Loucy (cell line): ENCODE data around the gene HOXB7.
A peak's percentile ranks its signal among the peaks of the same experiment; 100 is the strongest.

Experiments used
- H2AFZ ChIP-seq: fragments of 200-600 bp; sonication (generic); 2 replicates; pipeline ENCODE4 v1.6.0; 2016; ENCODE audit warnings: antibody characterized with exemption, mild to moderate bottlenecking, low read length, moderate library complexity
- H3F3A ChIP-seq: fragments of 200-600 bp; 2 replicates; pipeline ENCODE4 v1.6.0; 2016; ENCODE audit warnings: antibody characterized with exemption, low read depth, mild to moderate bottlenecking
- H3K27me3 ChIP-seq: fragments of 200-600 bp; sonication (generic); 2 replicates; pipeline ENCODE4 v1.6.1; 2014; ENCODE audit warnings: low read length, mild to moderate bottlenecking; ENCODE audit not compliant: insufficient read depth, poor library complexity, severe bottlenecking
- H3K36me3 ChIP-seq: fragments of 200-600 bp; sonication (generic); 2 replicates; pipeline ENCODE4 v1.6.1; 2016; ENCODE audit warnings: low read length; ENCODE audit not compliant: insufficient read depth
- H3K4me1 ChIP-seq: fragments of 200-600 bp; sonication (generic); 2 replicates; pipeline ENCODE4 v1.5.1; 2014; ENCODE audit warnings: low read length, mild to moderate bottlenecking; ENCODE audit not compliant: insufficient read depth, poor library complexity, severe bottlenecking
- H3K4me2 ChIP-seq: fragments of 200-600 bp; sonication (generic); 2 replicates; pipeline ENCODE4 v1.6.0; 2014; ENCODE audit warnings: antibody characterized with exemption, low read length, low read depth, mild to moderate bottlenecking; ENCODE audit not compliant: poor library complexity, severe bottlenecking
- H3K4me3 ChIP-seq: fragments of 200-600 bp; sonication (generic); 2 replicates; pipeline ENCODE4 v1.5.1; 2014; ENCODE audit warnings: low read length, mild to moderate bottlenecking, mixed read lengths; ENCODE audit not compliant: poor library complexity, severe bottlenecking
- H3K79me2 ChIP-seq: fragments of 200-600 bp; sonication (generic); 2 replicates; pipeline ENCODE4 v1.6.1; 2014; ENCODE audit warnings: low read length; ENCODE audit not compliant: insufficient read depth
- H3K9ac ChIP-seq: fragments of 200-600 bp; sonication (generic); 2 replicates; pipeline ENCODE4 v1.6.0; 2014; ENCODE audit warnings: mild to moderate bottlenecking, low read depth, low read length, moderate library complexity; ENCODE audit not compliant: poor library complexity, severe bottlenecking
- H3K9me2 ChIP-seq: fragments of 200-600 bp; sonication (generic); replicated peaks from 2 replicates; pipeline ENCODE4 v1.6.1; 2016; ENCODE audit warnings: low read depth, low read length, mixed read lengths
- H3K9me3 ChIP-seq: fragments of 200-600 bp; sonication (generic); 2 replicates; pipeline ENCODE4 v1.6.1; 2014; ENCODE audit warnings: mild to moderate bottlenecking, antibody characterized with exemption, low read length, low read depth; ENCODE audit not compliant: insufficient read depth
- H4K20me1 ChIP-seq: fragments of 200-600 bp; sonication (generic); 2 replicates; pipeline ENCODE4 v1.6.0; 2014; ENCODE audit warnings: antibody characterized with exemption, low read length, mild to moderate bottlenecking; ENCODE audit not compliant: insufficient read depth, poor library complexity, severe bottlenecking
- CTCF ChIP-seq: fragments of 200-600 bp; sonication (generic); conservative IDR thresholded peaks from 2 replicates; pipeline ENCODE4 v1.5.1; 2014; ENCODE audit warnings: mild to moderate bottlenecking, antibody characterized with exemption, low read length
- EZH2phosphoT487 ChIP-seq: fragments of 200-600 bp; IDR thresholded peaks from 2 replicates; pipeline ENCODE4 v1.6.1; 2018; ENCODE audit warnings: antibody characterized with exemption, mild to moderate bottlenecking, moderate library complexity, borderline replicate concordance

The HOXB7 gene

GRCh38 chr17:48639136-48639535 is 28.3 kb upstream of the HOXB7 start:
- H3K4me1 ChIP-seq, result peaks cover 85% of the 10 kb centered on the region
- no peak overlapping the region for H2AFZ ChIP-seq
- peaks cover 100% of the 10 kb centered on the region for H3K79me2 ChIP-seq
- H3K9ac ChIP-seq, result peak overlapping the region; percentile 98
- no peaks in the 10 kb centered on the region for H3K9me3 ChIP-seq
- H3K36me3 ChIP-seq, result peaks cover 10% of the 10 kb centered on the region; the same call in 1 of the 2 replicates
- peak overlapping the region; percentile 89 for H3K4me3 ChIP-seq
- TF ChIP-seq CTCF, result no peak
- TF ChIP-seq EZH2phosphoT487, result no peak
- H3K27me3 ChIP-seq, result peaks cover 18% of the 10 kb centered on the region
- H3K4me2 ChIP-seq, result peak overlapping the region; percentile 95
- H4K20me1 ChIP-seq, result peaks cover 35% of the 10 kb centered on the region
- no peaks in the 10 kb centered on the region for H3K9me2 ChIP-seq
- H3F3A ChIP-seq, result no peaks in the 10 kb centered on the region

- H3K27me3 ChIP-seq, result peaks cover 4% of the 10 kb centered on the region
- peak overlapping the region; percentile 89 for H3K4me3 ChIP-seq
- no peaks in the 10 kb centered on the region for H3K9me2 ChIP-seq
- TF ChIP-seq EZH2phosphoT487 (no peak), CTCF (no peak)
- no peaks in the 10 kb centered on the region for H3F3A ChIP-seq
- H3K9ac ChIP-seq, result peak overlapping the region; percentile 98
- H2AFZ ChIP-seq, result no peak overlapping the region
- peaks cover 100% of the 10 kb centered on the region for H3K79me2 ChIP-seq
- peaks cover 20% of the 10 kb centered on the region for H4K20me1 ChIP-seq
- H3K4me2 ChIP-seq, result peak overlapping the region; percentile 95
- H3K4me1 ChIP-seq, result peaks cover 73% of the 10 kb centered on the region
- peaks cover 10% of the 10 kb centered on the region; the same call in 1 of the 2 replicates for H3K36me3 ChIP-seq
- no peaks in the 10 kb centered on the region for H3K9me3 ChIP-seq
Measured at GRCh38 chr17:48637323-48638260, 26.8 kb upstream of the HOXB7 start.

- Histone ChIP-seq H3F3A (no peaks in the 10 kb centered on the region), H3K9me2 (no peaks in the 10 kb centered on the region), H3K9ac (peak overlapping the region; percentile 98), H3K9me3 (no peaks in the 10 kb centered on the region), H3K27me3 (no peaks in the 10 kb centered on the region), H3K79me2 (peaks cover 100% of the 10 kb centered on the region), H3K4me1 (peaks cover 79% of the 10 kb centered on the region), H2AFZ (no peak overlapping the region), H3K36me3 (peaks cover 10% of the 10 kb centered on the region; the same call in 1 of the 2 replicates), H4K20me1 (peaks cover 15% of the 10 kb centered on the region), H3K4me3 (peak overlapping the region; percentile 89), H3K4me2 (peak overlapping the region; percentile 95)
- TF ChIP-seq EZH2phosphoT487, result no peak
- peak; percentile 71 for TF ChIP-seq CTCF
Measured at GRCh38 chr17:48636177-48637018, 25.6 kb upstream of the HOXB7 start.
